K562 (cell line): ENCODE measurements around the gene VPS11. TPM values are rescaled to one million over a fixed set of nuclear protein-coding genes. Genes with fewer than 3 reads are reported as not detected.
A peak's percentile ranks its signal among the peaks of the same experiment; 100 is the strongest.

ENCODE experiments used
- ARHGAP35 ChIP-seq: fragments of 450-650 bp; IDR thresholded peaks from 2 replicates; pipeline ENCODE4 v1.6.1; 2018; ENCODE audit not compliant: partially characterized antibody
- CTBP1 ChIP-seq: fragments of 450-650 bp; IDR thresholded peaks from 2 replicates; pipeline ENCODE4 v1.6.1; 2016; ENCODE audit warnings: borderline replicate concordance
- HDAC2 ChIP-seq: fragments of 450-650 bp; IDR thresholded peaks from 2 replicates; pipeline ENCODE4 v1.6.1; 2016; ENCODE audit warnings: mild to moderate bottlenecking
- MAZ ChIP-seq, 2 experiments: fragments of 450-650 bp in 1 of 2; sonication (generic) in 1 of 2; formaldehyde crosslinking; IDR thresholded peaks in 1 of 2; conservative IDR thresholded peaks in 1 of 2; 2 replicates each; pipeline versions ENCODE4 v1.4.0 to v1.5.0; 2020; ENCODE audit warnings: mild to moderate bottlenecking in 1 of 2, missing genetic modification reagents in 1 of 2
- MCM7 ChIP-seq, 2 experiments: fragments of 450-650 bp; IDR thresholded peaks; 2 replicates each; pipeline ENCODE4 v1.6.1; 2016 to 2018
- MTA3 ChIP-seq: fragments of 450-650 bp; formaldehyde crosslinking; IDR thresholded peaks from 2 replicates; pipeline ENCODE4 v1.6.1; 2017; ENCODE audit warnings: mild to moderate bottlenecking, borderline replicate concordance
- NR2C1 ChIP-seq, 2 experiments: fragments of 450-650 bp; IDR thresholded peaks; 2 replicates each; pipeline ENCODE4 v1.6.1; 2017; ENCODE audit warnings: mild to moderate bottlenecking in 2 of 2, antibody characterized with exemption in 1 of 2, inconsistent platforms in 1 of 2, missing compliant biosample characterization in 1 of 2, missing genetic modification characterization in 1 of 2
- SIN3A ChIP-seq, 2 experiments: fragments of 150-350 bp in 1 of 2; IDR thresholded peaks; 2 replicates each; pipeline ENCODE4 v1.6.1; 2011 to 2016; ENCODE audit warnings: borderline replicate concordance in 2 of 2, low read depth in 2 of 2, low read length in 2 of 2, mild to moderate bottlenecking in 2 of 2, moderate library complexity in 2 of 2; ENCODE audit not compliant: control insufficient read depth in 1 of 2
- SIN3B ChIP-seq: fragments of 450-650 bp; IDR thresholded peaks from 2 replicates; pipeline ENCODE4 v1.6.1; 2017; ENCODE audit warnings: low read depth, mild to moderate bottlenecking, moderate library complexity
- SRSF1 ChIP-seq: fragments of 200-400 bp; formaldehyde crosslinking; IDR thresholded peaks from 2 replicates; pipeline ENCODE4 v1.6.1; 2017; ENCODE audit warnings: mild to moderate bottlenecking, low read depth, low read length, moderate library complexity
- TAF1 ChIP-seq: IDR thresholded peaks from 2 replicates; pipeline ENCODE4 v1.6.1; 2011; ENCODE audit warnings: mild to moderate bottlenecking, low read length, moderate library complexity; ENCODE audit not compliant: insufficient read depth, control insufficient read depth, severe bottlenecking; ENCODE audit errors: extremely low read depth
- ZFX ChIP-seq: sonication (generic); formaldehyde crosslinking; IDR thresholded peaks from 2 replicates; pipeline ENCODE4 v1.8.0; 2022; ENCODE audit warnings: mild to moderate bottlenecking, missing genetic modification reagents, moderate library complexity
- ZNF699 ChIP-seq: fragments of 250-450 bp; sonication (Bioruptor Pico); IDR thresholded peaks from 2 replicates; pipeline ENCODE4 v1.8.0; 2021; ENCODE audit warnings: mild to moderate bottlenecking, moderate library complexity; ENCODE audit not compliant: insufficient replicate concordance
- polyA plus RNA-seq, 8 experiments: library from polyadenylated mRNA; depleted of rRNA in 4 of 8; stranded (reverse) in 5 of 8; unstranded in 3 of 8; fragments of >200 nt; fragmentation: Nextera tagmentation in 2 of 8; fragmentation: Illumina TruSeq in 1 of 8; extraction: Ambion mirVana in 2 of 8; extraction: Trizol in 1 of 8; gene quantifications; 2 replicates each; pipeline versions ENCODE4 v1.2.1 to v1.2.3, GENCODE V29; 2011 to 2014; ENCODE audit warnings: inconsistent platforms in 1 of 8, missing spikeins in 1 of 8
- total RNA-seq, 7 experiments: library from RNA; depleted of rRNA in 6 of 7; stranded (reverse); fragments of >200 nt in 6 of 7; fragmentation: Illumina TruSeq in 2 of 7; extraction: Trizol in 2 of 7; gene quantifications; 2 replicates each; pipeline versions ENCODE4 v1.2.1 to v1.2.3, GENCODE V29; 2011 to 2021; ENCODE audit warnings: low replicate concordance in 1 of 7
- TF ChIP-seq, protein P1 (sequence below): sonication (generic); formaldehyde crosslinking; IDR thresholded peaks from 2 replicates; pipeline ENCODE4 v1.8.0; 2023; ENCODE audit warnings: mild to moderate bottlenecking, missing genetic modification reagents
- TF ChIP-seq, protein P2 (sequence below): fragments of 450-650 bp; formaldehyde crosslinking; IDR thresholded peaks from 2 replicates; pipeline ENCODE4 v1.4.0; 2020; ENCODE audit warnings: mild to moderate bottlenecking, moderate library complexity

VPS11 gene
- total and polyA plus RNA-seq, 9 of the 15 experiments (the other 6 are each of a cell fraction or from before 2014, with no cell fraction given), result 14.1 to 35.5 (median 27.5) TPM

DNA sequence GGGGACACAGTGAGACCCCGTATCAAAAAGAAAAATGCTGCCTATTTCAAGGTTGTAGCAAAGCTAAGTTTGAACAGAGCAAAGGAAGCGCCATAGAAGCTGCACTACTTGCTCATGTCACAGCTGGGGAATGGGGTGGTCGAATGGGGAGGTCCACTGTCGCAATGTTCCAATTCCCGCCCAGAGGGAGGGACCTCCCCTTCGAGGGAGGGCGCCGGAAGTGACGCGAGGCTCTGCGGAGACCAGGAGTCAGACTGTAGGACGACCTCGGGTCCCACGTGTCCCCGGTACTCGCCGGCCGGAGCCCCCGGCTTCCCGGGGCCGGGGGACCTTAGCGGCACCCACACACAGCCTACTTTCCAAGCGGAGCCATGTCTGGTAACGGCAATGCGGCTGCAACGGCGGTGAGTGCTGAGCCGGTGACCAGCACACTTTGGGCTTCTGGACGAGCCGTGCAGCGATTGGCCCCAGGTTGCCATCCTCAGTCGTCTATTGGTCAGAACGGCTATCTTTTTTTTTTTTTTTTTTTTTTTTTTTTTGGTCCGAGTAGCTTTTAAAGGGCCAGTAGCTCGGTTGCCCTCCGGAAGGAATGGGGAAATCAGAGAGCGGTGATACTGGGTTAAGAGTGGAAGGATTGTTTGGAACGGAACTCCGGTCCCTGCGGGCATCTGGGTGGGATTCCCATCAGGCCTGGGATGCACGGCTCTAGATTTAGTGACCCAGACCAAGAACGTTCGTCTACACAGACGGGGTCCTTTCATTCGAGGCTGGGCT is 17.2 kb downstream of the VPS11 start, which contains the start of gene HMBS (continued):
- TF ChIP-seq ZNF699 (CRISPR knock-in tag), result no peak
- TF ChIP-seq SRSF1, result no peak
- TF ChIP-seq SIN3A (IDR thresholded peaks at IDR 0.05; ENCODE audit: borderline replicate concordance in 2 of 2, control insufficient read depth in 1 of 2, low read depth in 2 of 2, low read length in 2 of 2), result peak; percentile 55 to 75; a peak in 3 of 4 replicates
- TF ChIP-seq NR2C1 (IDR thresholded peaks at IDR 0.05), result peak; percentile 64
- TF ChIP-seq NR2C1 (tag; IDR thresholded peaks at IDR 0.05), result 0 out of 2 replicates have a peak, but pooled peaks have one; percentile 6
- TF ChIP-seq MTA3, result 0 out of 2 replicates have a peak, but pooled peaks have one; percentile 17
- TF ChIP-seq HDAC2, result peak; percentile 58
- TF ChIP-seq, protein P1, sequence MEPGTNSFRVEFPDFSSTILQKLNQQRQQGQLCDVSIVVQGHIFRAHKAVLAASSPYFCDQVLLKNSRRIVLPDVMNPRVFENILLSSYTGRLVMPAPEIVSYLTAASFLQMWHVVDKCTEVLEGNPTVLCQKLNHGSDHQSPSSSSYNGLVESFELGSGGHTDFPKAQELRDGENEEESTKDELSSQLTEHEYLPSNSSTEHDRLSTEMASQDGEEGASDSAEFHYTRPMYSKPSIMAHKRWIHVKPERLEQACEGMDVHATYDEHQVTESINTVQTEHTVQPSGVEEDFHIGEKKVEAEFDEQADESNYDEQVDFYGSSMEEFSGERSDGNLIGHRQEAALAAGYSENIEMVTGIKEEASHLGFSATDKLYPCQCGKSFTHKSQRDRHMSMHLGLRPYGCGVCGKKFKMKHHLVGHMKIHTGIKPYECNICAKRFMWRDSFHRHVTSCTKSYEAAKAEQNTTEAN, result no peak
- TF ChIP-seq TAF1, result peak; percentile 76
- no peak for TF ChIP-seq ZFX (CRISPR knock-in tag)
- no peak for TF ChIP-seq CTBP1
- TF ChIP-seq, protein P2, sequence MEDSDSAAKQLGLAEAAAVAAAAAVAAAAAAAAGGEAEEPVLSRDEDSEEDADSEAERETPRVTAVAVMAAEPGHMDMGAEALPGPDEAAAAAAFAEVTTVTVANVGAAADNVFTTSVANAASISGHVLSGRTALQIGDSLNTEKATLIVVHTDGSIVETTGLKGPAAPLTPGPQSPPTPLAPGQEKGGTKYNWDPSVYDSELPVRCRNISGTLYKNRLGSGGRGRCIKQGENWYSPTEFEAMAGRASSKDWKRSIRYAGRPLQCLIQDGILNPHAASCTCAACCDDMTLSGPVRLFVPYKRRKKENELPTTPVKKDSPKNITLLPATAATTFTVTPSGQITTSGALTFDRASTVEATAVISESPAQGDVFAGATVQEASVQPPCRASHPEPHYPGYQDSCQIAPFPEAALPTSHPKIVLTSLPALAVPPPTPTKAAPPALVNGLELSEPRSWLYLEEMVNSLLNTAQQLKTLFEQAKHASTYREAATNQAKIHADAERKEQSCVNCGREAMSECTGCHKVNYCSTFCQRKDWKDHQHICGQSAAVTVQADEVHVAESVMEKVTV (CRISPR knock-in tag), result no peak; the same call in 1 of the 2 replicates
- TF ChIP-seq MAZ (CRISPR knock-in tag; conservative IDR thresholded peaks at IDR 0.05 in 1 of 2, IDR thresholded peaks at IDR 0.05 in 1 of 2), result peak; percentile 58 to 73
- no peak for TF ChIP-seq MCM7 (IDR thresholded peaks at IDR 0.05)
- peak; percentile 78 for TF ChIP-seq SIN3B
- no peak for TF ChIP-seq ARHGAP35
